UCSD-AML1 (cell line): Measurements from ENCODE around the gene RASD2.
"Not testable (repeated sequence)": the region's sequence is repeated elsewhere in the genome, so short reads cannot be mapped to it uniquely, and the experiment has no call there.

Experiments used
- DNase-seq: peaks from one replicate; lab custom pipeline; 2025; ENCODE audit not compliant: unreplicated experiment; lab: John Stamatoyannopoulos, UW

RASD2 gene, protein sequence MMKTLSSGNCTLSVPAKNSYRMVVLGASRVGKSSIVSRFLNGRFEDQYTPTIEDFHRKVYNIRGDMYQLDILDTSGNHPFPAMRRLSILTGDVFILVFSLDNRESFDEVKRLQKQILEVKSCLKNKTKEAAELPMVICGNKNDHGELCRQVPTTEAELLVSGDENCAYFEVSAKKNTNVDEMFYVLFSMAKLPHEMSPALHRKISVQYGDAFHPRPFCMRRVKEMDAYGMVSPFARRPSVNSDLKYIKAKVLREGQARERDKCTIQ

DNA sequence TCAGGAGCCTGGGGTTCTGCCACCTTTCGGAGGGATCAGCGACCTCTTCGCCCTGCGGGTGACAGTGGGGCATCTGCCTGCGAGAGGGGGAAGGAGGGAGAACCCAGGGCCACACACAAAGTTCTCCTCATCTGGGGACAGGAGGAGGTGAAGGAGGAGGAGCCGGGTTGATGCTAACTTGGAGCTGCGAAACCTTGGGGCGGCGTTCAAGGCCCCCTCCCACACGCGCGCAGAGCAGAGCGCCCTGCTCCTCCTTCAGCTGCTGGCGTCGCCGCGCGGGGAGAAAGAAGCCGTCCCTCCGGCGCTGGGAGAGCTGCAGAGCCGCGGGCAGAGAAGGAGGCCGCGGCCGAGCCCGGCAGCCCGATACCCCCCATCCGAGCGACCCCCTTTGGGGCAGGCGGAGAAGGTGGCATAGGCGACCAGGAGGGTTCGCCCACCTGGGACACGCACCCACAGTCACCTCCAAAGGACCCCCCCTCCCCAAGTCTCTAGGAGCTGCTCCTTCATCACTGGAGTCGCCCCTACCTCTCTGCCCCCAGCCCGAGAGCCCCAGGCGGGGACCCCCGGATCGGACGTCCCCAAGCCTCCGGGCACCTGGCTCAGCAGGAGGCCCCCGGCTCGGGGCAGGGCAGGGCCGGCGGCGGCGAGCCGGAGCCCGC is at the start of gene RASD2:
Gene RASD2 (plus strand): TSS at position 237 of the 659 bp plus-strand sequence. CDS start 5,979 bp downstream, outside the sequence.
- no peak for DNase-seq

DNA sequence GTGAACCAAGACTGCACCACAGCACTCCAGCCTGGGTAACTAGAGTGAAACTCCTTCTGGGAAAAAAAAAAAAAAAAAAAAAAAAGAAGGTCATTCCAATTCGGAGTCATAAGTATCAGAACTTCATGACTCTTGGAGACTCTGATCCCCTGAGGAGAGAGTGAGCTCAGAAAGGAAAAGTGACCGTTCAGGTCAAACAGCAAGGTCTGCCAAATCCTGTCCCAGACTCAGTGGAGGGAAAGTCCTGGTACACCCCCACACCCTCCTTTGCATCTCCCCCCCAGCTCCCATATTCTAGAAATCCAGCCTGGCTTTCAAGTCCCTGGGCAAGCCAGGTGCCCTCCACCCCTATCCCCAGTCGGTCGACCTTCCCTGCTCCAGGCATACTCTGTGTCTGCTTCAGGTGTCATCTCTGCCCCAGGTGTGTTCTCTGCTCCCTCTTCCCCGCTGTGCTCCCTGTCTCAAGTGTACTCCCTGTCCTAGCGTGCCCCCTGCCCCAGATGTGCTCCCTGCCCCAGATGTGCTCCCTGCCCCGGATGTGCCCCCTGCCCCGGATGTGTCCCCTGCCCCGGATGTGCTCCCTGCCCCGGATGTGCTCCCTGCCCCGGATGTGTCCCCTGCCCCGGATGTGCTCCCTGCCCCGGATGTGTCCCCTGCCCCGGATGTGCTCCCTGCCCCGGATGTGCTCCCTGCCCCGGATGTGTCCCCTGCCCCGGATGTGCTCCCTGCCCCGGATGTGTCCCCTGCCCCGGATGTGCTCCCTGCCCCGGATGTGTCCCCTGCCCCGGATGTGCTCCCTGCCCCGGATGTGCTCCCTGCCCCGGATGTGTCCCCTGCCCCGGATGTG is 49.3 kb upstream of the RASD2 start:
- DNase-seq: not testable (repeated sequence)

DNA sequence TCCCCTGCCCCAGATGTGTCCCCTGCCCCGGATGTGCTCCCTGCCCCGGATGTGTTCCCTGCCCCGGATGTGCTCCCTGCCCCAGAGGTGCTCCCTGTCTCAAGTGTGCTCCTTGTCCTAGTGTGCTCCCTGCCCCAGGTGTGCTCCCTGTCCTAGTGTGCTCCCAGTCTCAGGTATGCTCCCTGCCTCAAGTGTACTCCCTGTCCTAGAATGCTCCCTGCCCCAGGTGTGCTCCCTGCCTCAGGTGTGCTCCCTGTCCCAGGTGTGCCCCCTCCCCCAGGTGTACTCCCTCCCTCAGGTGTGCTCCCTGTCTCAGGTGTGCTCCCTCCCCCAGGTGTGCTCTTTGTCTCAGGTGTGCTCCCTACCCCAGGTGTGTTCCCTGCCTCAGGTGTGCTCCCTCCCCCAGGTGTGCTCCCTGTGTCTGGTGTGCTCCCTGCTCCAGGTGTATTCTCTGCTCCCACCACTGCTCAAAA is 48.7 kb upstream of the RASD2 start:
- no peak for DNase-seq

DNA sequence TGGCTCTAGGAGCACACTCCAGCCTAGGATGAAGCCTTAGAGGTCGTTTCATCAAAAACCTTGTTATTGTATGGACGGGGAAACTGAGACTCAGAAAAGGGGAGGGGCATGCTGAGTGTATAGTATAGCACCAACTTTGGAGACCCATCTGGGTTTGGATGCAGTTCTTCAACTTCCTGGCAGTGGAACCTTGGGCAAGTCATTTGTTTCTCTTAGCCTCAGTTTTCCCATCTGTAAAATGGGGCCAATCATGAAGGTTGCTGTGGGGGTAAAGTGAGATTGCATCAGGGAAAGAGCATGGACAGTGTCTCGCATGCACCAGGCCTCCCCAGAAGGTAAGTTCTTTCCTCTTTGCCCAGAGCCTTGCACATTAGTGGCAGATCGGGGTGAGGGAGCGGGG is 47.6 kb upstream of the RASD2 start:
- no peak for DNase-seq

DNA sequence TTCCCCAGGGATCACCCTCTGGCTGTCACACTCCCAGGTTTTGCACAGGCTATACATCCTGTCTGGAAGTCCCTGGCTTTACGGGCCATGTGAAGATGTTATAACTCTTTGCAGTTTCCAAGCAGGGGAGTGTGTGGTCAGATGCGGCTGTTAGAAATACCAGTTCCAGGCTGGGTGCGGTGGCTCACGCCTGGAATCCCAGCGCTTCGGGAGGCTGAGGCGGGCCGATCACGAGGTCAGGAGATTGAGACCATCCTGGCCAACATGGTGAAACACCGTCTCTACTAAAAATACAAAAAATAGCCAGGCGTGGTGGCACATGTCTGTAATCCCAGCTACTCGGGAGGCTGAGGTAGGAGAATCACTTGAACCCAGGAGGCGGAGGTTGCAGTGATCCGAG is 44.9 kb upstream of the RASD2 start:
- DNase-seq: not testable (repeated sequence)

DNA sequence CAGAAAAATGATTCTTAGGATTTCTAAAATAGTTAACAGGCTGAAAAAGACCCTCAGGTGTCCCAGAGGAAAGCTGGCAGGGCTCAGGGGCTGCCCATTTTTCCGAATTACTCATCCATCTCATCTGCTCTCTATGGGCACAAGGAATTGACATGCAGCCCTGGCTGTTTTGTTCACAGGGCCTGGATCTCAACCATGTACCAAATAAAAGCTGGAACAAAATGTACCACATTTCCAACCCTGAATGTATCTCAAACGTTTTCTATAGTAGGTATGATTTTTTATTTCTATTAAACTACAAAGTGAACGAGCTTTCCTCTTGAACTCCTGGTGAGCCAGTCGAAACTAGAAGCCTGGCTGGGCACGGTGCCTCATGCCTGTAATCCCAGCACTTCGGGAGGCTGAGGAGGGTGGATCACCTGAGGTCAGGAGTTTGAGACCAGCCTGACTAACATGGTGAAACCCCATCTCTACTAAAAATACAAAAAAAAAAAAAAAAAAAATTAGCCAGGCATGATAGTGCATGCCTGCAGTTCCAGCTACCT is 43.8 kb upstream of the RASD2 start:
- DNase-seq: no peak

DNA sequence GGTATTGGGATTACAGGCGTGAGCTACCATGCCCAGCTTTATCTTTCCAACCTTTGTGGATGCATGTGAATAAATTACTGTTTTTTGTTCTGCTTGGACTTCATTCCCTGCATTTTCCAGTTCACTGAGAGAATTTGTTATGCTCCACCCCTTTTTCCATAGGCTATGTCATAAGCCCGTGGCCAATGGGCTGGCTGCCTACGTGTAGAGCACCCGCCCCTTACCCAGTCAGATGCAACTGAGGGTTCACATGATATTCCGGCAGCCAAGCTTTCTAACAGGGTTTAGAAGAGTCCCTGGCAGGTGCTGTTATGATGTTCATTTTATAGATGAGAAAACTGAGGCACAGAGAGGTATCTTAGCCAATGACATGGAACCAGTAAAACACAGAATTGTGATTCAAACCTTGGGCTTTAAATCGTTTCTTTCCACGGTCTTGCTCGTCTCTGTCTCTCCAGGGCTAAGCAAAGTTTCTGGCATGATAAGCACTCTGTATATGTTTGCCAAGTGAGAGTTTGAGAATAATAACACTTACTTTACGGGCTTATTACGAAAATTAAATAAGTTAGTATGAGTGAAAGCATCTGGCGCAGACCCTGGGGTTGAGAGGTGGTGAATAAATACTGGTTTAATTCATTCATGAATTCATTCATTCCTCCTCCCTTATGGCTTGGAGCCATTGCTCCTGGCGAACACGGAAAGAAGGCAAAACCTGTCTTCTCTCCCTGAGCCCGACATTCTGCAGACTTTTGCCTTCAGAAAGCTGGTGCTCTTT is 42.4 kb upstream of the RASD2 start:
- no peak for DNase-seq

DNA sequence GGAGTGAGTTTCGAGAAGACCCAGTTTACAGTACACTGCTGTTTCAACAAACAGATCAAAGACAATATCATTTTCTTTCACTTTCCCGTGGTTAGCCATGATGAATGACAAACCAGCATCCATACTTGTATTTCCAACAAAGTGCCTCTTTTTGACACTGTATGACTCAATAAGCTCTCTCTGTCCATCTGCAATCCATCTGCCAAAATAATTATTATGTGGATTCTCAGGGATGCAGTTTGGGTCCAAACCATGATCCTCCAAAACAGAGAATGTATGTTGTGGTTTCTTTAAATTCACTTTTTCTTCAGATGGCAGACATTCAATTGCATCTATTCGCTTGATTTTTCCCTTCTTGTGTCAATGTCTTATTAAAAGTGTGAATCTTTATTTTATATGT is 37.8 kb upstream of the RASD2 start:
- no peak for DNase-seq

DNA sequence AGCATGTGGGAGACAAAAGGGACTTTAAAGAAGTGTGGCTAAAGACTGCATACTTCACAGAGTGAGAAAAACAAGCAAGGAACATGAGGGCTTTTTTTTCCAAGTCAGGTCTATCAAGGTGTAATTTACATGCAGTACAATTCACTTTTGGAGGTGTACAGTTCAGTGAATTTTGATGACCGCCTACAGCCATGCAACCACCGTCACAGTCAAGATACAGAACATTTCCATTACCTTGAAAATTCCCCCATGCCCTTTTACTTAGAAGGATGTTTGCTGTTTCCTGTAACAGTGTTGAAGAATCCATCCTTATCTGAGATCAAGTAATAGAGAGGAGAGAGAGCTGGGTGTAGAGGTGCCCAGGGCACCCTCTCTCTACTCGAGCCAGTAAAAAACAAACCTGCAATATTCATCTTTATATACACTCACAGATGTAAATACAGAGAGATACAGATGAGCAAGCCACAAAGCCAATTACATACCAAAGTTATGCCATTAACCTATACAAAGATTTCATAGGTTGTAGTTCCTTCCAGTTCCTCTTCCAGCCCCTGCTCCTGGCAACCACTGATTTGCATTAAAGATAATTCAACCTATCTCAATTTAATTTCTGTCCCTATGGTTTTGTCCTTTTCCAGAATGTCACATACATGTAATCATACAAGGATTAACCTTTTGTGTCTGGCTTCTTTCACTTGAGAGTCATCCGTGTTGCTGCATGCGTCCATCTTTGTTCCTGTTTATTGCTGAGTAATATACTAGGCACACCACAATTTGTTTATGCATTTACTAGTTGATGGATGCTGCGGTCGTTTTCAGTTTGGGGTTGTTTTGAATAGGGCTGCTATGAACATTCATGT is 35.0 kb upstream of the RASD2 start:
- DNase-seq: no peak

DNA sequence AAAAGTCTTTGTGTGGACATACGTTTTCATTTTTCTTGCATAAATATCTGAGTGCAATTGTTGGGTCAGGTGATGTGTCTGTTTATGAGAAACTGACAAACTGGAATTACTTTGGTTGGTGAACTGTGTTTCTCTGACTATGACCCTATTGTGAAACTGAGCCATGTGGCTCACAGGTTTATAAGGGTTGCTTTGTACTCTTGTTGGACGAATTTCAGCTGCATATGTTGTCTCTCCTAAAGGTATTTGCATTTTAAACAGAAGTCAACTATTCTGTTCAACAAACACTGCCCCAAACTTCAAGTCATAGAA is 34.4 kb upstream of the RASD2 start:
- no peak for DNase-seq

DNA sequence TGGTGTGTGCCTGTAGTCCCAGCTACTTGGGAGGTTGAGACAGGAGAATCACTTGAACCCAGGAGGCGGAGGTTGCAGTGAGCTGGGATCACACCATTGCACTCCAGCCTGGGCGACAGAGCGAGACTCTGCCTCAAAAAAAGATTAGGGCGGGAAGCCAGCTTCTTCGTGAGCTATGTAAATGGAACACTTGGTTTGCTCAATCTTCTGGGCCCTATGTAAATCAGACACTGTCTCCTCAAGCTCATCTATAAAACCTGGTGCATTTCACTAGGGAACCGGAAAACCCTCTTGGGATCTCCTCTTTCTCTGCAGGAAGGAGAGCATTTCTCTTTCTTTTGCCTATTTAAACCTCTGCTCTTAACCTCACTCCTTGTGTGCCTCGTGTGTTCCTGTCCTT is 32.8 kb upstream of the RASD2 start:
- not testable (repeated sequence) for DNase-seq

DNA sequence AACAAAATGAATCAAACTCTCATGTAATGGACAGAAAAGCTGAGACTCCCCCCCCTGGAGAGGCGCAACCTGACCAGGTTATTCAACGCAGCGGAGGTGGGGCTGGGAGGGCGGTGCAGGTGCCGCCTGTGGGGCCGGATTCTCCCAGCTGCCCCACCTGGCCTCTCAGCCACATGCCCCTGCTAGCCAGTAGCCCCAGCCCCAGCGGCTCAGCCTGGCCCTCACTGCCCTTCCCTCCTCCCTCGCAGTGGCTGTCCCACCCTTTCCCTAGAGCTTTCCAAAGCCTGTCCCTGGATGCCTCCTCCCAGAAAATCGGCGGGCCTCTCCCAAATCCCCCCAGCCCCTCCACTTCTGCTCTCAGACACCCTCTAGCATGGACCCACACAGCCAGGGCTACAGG is 31.2 kb upstream of the RASD2 start:
- DNase-seq: no peak

DNA sequence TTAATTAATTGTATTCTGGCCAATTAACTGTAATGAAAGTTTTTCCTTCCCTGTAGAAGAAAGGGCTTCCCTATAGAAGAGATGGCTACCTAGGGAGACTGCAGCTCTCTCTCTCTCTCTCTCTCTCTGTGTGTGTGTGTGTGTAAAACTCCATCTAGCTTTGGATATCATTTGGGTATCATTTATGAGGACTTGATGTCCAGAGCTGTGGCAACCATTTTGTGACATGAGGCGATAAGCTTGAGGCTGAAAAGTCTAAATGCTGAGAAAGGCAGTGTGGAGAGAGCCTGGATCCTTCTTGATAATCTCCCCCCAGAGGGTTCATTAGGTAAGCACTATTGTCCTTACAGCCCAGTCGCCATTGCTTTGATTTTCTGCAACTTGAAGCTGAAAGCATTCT is 30.7 kb upstream of the RASD2 start:
- DNase-seq: no peak

DNA sequence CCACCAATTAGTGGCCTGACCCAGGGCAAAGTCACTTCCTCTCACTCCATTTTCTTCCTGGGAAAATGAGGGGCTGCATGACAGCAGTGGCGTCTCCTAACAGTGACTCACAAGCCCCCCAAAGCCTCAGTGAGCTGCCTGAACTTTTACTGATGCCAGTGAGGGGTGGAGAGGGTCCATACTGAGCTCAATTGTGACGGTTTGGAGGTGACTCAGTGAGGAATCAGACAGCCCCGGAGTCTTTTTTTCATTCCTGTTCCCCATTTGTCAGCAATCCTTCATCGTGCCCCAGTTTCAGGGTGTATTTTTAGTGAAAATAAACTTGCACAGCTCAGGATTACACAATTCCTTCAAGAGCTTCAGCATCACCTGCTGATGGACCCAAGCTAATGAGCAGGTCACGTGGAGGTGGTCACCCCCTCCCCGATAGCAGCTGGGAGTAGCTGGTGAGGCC is 30.1 kb upstream of the RASD2 start:
- DNase-seq: no peak

DNA sequence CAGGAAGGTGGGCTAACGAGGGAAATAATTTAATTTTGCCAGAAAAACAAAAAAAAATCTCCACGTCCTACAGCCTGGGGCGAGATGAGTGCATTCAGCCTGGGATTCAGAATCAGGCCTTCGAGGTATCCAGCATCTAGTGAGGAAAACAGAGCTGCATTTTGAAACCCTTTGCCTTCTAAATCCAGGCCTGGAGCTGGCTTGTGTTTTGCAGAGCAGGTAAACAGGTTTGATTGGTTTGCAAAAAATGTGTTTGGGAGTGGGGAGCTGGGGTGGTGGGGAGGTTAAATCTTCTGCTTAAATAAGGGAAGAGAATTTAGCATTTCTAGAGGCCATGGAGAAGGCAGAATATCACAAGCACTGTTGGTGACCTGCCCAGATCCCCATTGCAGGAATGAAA is 29.7 kb upstream of the RASD2 start:
- DNase-seq: no peak

DNA sequence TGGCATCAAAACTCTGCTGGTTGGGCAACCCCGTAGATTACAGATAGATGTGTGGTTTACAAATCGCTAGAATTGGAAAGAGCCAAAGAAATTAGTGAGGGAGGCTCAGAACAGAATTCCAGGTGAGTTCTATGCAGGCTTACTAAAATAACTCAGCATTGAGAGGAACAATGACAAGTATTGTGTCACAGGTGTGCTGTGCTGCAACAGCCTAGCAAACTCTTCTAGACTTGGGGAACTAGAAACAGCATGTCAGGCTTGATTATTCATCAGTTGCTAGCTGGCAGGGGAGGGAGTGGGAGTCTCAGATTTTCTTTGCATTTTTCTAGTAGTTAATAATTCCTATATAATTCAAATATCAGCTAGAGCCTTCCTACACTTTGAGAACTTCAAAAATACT is 26.3 kb upstream of the RASD2 start:
- DNase-seq: no peak

DNA sequence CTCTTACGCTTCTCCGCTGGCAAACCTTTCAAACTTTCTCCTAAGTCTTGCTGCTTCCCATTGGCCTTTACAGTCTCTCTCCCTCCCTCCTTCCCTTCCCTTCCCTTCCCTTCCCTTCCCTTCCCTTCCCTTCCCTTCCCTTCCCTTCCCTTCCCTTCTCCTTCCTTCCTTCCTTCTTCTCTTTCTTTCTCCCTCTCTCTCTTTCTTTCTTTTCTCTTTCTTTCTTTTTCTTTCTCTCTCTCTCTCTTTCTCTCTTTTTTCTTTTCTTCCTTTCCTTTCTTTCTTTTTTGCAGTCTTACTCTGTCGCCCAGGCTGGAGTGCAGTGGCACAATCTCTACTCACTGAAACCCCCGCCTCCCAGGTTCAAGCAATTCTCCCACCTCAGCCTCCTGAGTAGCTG is 24.7 kb upstream of the RASD2 start:
- not testable (repeated sequence) for DNase-seq

DNA sequence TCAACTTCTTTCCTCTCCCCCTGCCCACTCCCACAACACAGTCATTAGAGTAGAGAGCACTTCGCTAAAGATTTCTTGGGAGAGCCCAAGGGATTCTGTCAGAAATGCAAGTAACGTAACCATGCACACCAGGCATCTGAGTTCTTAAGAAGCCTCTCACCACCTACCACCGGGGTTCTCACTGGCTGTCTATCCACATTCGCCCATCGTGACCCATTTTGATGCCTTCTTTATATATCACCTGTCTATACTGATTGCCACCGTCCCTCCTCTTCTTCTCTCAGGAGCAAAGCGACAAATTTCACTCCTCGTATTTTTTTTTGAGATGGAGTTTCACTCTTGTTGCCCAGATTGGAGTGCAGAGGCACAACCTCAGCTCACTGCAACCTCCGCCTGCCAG is 23.9 kb upstream of the RASD2 start:
- DNase-seq: no peak

DNA sequence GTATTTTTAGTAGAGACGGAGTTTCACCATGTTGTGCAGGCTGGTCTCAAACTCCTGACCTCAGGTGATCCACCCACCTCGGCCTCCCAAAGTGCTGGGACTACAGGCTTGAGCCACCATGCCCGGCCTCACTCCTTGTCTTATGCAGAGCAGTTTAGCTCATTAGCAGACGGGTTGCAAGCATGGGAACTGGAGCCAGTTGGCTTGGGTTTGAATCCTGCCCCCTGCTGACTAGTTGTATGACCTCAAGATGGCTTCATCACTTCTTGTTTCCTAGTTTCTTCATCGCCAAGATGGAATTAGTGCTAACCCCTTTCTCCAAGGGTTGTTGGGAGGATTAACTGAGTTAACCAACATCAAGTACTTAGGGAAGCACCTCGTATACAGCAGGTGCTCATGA is 23.4 kb upstream of the RASD2 start:
- no peak for DNase-seq
